H54 (cell line): Measurements from ENCODE around the gene DCAF8.
"Not testable (repeated sequence)": the region's sequence is repeated elsewhere in the genome, so short reads cannot be mapped to it uniquely, and the experiment has no call there.

Source experiments
- DNase-seq: peaks from one replicate; pipeline ENCODE4 v3.0.0; 2011; ENCODE audit warnings: low spot score, mixed read lengths; ENCODE audit not compliant: insufficient read length
- FAIRE-seq: peaks from 3 replicates; lab custom pipeline; 2011; peaks lifted over from hg19 to GRCh38; lab: Jason Lieb, UNC
- POLR2A ChIP-seq: IDR thresholded peaks from 2 replicates; pipeline ENCODE4 v1.6.1; 2011; ENCODE audit warnings: low read depth, mild to moderate bottlenecking, low read length

Gene DCAF8

GRCh38 chr1:160261893-160262794, at the start of gene DCAF8:
DCAF8 (minus strand) TSS chr1:160262549; CDS start chr1:160244008, 18,541 bp downstream.
- DNase-seq: peak; percentile 95
- peak; percentile 99 for TF ChIP-seq POLR2A
- peak; percentile 90 for FAIRE-seq

DNA sequence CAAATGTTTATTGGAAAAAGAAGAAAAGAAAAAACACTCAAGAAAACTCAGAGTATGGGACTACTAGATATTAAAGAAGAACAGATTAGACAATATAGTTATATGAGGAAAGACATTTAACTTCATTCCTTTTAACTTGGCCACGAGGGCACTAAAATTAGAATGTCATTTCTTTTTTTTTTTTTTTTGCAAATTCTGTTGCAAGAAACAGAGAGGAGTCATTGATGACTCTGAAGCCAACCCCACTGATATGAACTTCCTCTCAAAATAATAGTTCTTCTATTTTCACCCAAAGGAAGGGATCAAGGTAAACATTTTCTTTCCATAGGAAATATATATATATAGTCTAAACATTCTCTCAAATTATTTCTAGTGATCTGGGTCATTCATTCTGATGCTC, 47.2 kb upstream of the DCAF8 start:
- TF ChIP-seq POLR2A: no peak
- DNase-seq (no peak), FAIRE-seq (no peak)

GRCh38 chr1:160309185-160309557, 46.8 kb upstream of the DCAF8 start:
- FAIRE-seq (no peak), DNase-seq (no peak)
- TF ChIP-seq POLR2A: no peak

DNA sequence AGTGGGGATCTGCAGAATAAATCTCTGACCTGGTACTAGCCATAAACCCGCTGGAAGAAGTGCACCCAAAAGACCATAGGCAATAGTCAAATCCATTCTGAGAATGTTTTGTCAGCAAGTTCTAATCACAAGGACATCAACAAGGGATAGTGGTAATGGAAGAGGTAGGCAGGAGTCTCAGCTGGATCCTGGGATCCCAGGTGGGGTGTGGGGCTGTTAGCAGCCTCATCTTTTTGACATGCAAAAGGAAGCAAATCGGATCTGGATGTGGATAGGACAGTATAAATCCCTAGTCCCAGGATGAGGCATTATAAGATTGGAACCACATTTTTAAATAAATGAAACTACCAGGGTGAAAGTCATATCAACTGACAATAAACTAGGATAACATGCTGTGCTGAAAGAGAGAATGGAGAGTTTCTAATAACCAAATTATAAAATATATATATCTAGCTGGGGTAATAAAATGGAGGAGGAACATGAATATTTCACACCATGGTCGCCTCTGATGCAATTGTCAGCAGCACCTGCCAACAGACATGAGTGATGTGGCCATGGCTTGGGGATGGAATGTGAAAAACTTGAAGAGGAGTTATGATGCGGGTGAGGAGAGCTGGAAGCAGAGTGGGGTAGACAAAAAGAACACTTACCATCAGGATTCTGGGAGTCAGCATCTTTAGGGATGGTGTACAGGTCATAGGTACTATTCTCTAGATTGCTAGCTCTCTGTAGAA, 46.3 kb upstream of the DCAF8 start:
- TF ChIP-seq POLR2A: no peak
- FAIRE-seq (no peak), DNase-seq (no peak)

GRCh38 chr1:160307118-160307791, 44.9 kb upstream of the DCAF8 start:
- TF ChIP-seq POLR2A: no peak
- DNase-seq (no peak), FAIRE-seq (no peak)

DNA sequence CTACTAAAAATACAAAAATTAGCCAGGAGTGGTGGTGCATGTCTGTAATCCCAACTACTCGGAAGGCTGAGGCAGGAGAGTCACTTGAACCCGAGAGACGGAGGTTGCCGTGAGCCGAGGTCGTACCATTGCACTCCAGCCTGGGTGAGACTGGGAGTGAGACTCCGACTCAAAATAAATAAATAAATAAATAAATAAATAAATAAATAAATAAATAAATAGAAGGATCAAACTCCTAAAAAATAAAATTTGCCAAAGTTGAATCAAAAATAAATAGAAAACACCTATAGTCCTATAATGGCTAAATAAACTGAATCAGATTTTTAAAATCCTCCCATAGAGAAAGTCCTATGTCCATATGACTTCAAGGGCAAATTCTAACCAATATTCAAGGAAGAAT, 37.8 kb upstream of the DCAF8 start:
- no peak for DNase-seq
- TF ChIP-seq POLR2A: no peak
- no peak for FAIRE-seq

DNA sequence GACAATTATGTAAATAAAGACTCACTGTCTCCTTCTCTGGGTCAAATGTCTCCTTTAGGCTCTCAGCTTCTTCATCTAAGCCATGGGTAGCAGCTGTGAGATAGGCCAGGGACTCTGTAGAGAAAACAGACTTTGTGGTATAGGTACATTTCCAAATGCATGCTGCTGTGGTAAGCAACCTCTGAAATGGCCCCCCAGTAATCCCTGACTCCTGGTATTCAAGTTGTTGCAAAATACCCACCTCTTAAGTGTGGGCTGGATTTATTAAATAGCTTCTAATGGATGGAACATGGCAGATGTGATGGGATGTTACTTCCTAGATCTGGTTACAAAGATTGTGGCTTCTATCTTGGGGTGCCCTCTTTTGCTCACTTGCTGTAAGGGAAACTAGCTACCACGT, 33.7 kb upstream of the DCAF8 start:
- no peak for TF ChIP-seq POLR2A
- no peak for FAIRE-seq
- DNase-seq: no peak

DNA sequence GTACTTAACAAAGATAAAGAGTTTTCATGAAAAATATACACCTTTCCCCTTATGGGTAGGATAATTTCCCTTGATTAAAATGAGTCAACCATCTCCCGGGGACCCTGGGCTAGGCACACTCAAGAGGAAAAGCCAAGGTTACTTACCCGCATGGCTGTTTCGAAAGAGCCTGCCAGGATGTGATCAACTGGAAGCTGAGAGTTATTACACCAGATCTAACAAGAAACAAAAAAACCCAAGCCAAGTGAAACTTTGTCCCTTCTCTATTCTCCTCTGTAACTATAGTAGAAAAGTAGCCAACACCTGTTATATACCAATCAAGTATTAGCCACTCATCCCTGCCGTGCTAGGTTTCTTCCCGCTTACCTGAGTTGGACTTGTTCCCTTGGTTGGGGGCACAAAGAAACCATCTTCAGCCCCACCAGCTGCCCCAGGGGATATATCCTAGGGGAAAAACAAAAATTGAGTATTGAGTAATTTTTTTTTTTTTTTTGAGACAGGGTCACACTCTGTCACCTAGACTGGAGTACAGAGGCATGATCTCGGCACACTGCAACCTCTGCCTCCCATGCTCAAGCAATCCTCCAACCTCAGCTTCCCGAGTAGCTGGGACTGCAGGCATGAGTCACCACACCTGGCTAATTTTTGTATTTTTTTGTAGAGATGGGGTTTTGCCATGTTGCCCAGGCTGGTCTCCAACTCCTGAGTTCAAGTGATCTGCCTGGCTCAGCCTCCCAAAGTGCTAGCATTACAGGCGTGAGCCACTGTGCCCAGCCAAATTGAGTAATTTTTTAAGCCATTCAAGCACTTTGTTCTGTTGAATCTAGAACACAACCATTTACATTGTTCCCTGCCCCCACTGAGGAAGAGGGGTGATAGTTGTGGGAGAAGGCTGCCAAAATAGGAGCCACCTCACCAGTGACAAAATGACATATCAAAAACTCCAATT, 30.9 kb upstream of the DCAF8 start:
- TF ChIP-seq POLR2A: no peak
- FAIRE-seq (no peak), DNase-seq (no peak)

- DNase-seq (peak; percentile 44), FAIRE-seq (peak; percentile 48)
- TF ChIP-seq POLR2A: no peak
These were observed 29.2 kb upstream of the DCAF8 start for GRCh38 chr1:160291248-160292220.

DNA sequence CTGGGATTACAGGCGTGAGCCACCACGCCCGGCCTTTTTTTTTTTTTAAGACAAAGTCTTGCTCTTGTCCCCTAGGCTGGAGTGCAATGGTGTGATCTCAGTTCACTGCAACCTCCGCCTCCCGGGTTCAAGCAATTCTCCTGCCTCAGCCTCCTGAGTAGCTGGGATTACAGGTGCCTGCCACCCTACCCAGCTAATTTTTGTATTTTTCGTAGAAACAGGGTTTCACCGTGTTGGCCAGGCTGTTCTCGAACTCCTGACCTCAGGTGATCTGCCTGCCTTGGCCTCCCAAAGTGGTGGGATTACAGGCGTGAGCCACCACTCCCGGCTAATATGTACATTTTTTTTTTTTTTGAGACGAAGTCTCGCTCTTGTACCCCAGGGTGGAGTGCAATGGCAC, 25.4 kb upstream of the DCAF8 start:
- not testable (repeated sequence) for FAIRE-seq

DNA sequence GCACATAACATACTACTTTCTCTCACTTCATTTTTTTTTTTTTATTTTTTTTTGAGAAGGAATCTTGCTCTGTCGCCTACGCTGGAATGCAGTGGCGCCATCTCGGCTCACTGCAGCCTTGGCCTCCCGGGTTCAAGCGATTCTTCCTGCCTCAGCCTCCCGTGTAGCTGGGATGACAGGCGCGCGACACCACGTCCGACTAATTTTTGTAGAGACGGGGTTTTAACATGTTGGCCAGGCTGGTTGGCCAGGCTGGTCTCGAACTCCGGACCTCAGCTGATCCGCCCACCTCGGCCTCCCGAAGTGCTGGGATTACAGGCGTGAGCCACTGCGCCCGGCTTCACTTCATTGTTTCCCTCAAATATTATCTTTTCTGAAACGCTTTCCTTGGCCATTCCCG, 23.2 kb upstream of the DCAF8 start:
- DNase-seq (no peak), FAIRE-seq (no peak)
- TF ChIP-seq POLR2A: no peak

More for the DNA sequence above, 25.4 kb upstream of the DCAF8 start:
- not testable (repeated sequence) for DNase-seq

- DNase-seq (peak; percentile 87), FAIRE-seq (no peak)
- peak; percentile 95 for TF ChIP-seq POLR2A
These were observed 22.5 kb upstream of the DCAF8 start, which contains the start of gene PEX19 for GRCh38 chr1:160284782-160285344. PEX19 (minus strand) TSS chr1:160285133; CDS start chr1:160285124, 9 bp downstream.
